ENCODE measurements around the gene IL6. TPM values are rescaled to one million over a fixed set of nuclear protein-coding genes. Genes with fewer than 3 reads are reported as not detected.

The IL6 gene
- total RNA-seq, 2 donors from 2014 or later, result 0.77 TPM; not detected in 1

DNA sequence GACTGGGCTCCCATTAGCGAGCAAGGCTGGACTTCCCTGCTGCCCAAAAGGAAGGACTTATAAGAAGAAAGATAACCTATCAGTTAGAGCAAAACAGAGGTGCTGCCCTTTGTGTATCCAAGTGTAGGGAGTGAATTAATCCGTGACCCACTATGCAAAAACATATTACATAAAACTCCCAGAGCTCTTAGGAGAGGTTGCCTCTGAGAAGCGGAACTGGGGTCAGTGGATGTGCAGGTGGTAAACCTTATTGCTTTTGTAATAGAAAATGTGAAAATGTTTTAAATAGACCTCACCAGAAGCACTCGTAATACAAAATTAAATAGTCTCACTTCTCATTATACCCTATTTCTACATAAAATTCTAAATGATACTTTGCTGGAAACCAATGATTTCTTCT, 17.1 kb upstream of the IL6 start:
- no peaks in the 10 kb centered on the region for H3K36me3 ChIP-seq
- TF ChIP-seq, protein P1, sequence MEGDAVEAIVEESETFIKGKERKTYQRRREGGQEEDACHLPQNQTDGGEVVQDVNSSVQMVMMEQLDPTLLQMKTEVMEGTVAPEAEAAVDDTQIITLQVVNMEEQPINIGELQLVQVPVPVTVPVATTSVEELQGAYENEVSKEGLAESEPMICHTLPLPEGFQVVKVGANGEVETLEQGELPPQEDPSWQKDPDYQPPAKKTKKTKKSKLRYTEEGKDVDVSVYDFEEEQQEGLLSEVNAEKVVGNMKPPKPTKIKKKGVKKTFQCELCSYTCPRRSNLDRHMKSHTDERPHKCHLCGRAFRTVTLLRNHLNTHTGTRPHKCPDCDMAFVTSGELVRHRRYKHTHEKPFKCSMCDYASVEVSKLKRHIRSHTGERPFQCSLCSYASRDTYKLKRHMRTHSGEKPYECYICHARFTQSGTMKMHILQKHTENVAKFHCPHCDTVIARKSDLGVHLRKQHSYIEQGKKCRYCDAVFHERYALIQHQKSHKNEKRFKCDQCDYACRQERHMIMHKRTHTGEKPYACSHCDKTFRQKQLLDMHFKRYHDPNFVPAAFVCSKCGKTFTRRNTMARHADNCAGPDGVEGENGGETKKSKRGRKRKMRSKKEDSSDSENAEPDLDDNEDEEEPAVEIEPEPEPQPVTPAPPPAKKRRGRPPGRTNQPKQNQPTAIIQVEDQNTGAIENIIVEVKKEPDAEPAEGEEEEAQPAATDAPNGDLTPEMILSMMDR (IDR thresholded peaks at IDR 0.05), result no peak
- H3K4me1 ChIP-seq, result no peaks in the 10 kb centered on the region
- intact Hi-C loops (cut with DNase I), result no loop called here
- no peaks in the 10 kb centered on the region for H3K27me3 ChIP-seq
- no peak overlapping the region for H3K27ac ChIP-seq
- DNase-seq, result no peak
- H3K9me3 ChIP-seq, result no peaks in the 10 kb centered on the region
- no peak overlapping the region for H3K4me3 ChIP-seq
- H3K9ac ChIP-seq (ENCODE audit: low read depth in 2 of 2, low read length in 2 of 2), result no peak overlapping the region

GRCh38 chr7:22712999-22713398, 14.0 kb upstream of the IL6 start:
- Histone ChIP-seq H3K27me3 (no peaks in the 10 kb centered on the region), H3K27ac (no peak overlapping the region), H3K36me3 (no peaks in the 10 kb centered on the region), H3K4me3 (no peak overlapping the region), H3K9me3 (no peaks in the 10 kb centered on the region), H3K9ac (ENCODE audit: low read depth in 2 of 2, low read length in 2 of 2) (no peak overlapping the region), H3K4me1 (no peaks in the 10 kb centered on the region)
- TF ChIP-seq, protein P1 (IDR thresholded peaks at IDR 0.05), result no peak
- intact Hi-C loops (cut with DNase I), result no loop called here
- no peak for DNase-seq

- H3K27me3 ChIP-seq, result no peaks in the 10 kb centered on the region
- no peak for DNase-seq
- TF ChIP-seq, protein P1 (IDR thresholded peaks at IDR 0.05), result no peak
- no peaks in the 10 kb centered on the region for H3K4me1 ChIP-seq
- H3K36me3 ChIP-seq, result no peaks in the 10 kb centered on the region
- H3K27ac ChIP-seq, result no peak overlapping the region
- no peak overlapping the region for H3K4me3 ChIP-seq
- no peaks in the 10 kb centered on the region for H3K9me3 ChIP-seq
- H3K9ac ChIP-seq (ENCODE audit: low read depth in 2 of 2, low read length in 2 of 2), result no peak overlapping the region
- intact Hi-C loops (cut with DNase I), result no loop called here
Observed at GRCh38 chr7:22713463-22713862, 13.5 kb upstream of the IL6 start.

GRCh38 chr7:22715969-22716368, 11.0 kb upstream of the IL6 start:
- no peak for DNase-seq
- Histone ChIP-seq H3K27ac (no peak overlapping the region), H3K27me3 (no peaks in the 10 kb centered on the region), H3K4me3 (no peak overlapping the region), H3K9me3 (no peaks in the 10 kb centered on the region), H3K9ac (ENCODE audit: low read depth in 2 of 2, low read length in 2 of 2) (no peak overlapping the region), H3K36me3 (no peaks in the 10 kb centered on the region), H3K4me1 (no peaks in the 10 kb centered on the region)
- TF ChIP-seq, protein P1 (IDR thresholded peaks at IDR 0.05), result no peak
- intact Hi-C loops (cut with DNase I), result no loop called here

GRCh38 chr7:22717760-22718159, 9.2 kb upstream of the IL6 start:
- intact Hi-C loops (cut with DNase I), result no loop called here
- Histone ChIP-seq H3K36me3 (no peaks in the 10 kb centered on the region), H3K27me3 (no peaks in the 10 kb centered on the region), H3K27ac (no peak overlapping the region), H3K9ac (ENCODE audit: low read depth in 2 of 2, low read length in 2 of 2) (no peak overlapping the region), H3K4me3 (no peak overlapping the region), H3K4me1 (no peaks in the 10 kb centered on the region), H3K9me3 (no peaks in the 10 kb centered on the region)
- DNase-seq, result no peak
- TF ChIP-seq, protein P1 (IDR thresholded peaks at IDR 0.05), result no peak

Measured in colonic mucosa (tissue), 4 donors.